ENCODE results near the gene RBBP5.

Gene RBBP5

DNA sequence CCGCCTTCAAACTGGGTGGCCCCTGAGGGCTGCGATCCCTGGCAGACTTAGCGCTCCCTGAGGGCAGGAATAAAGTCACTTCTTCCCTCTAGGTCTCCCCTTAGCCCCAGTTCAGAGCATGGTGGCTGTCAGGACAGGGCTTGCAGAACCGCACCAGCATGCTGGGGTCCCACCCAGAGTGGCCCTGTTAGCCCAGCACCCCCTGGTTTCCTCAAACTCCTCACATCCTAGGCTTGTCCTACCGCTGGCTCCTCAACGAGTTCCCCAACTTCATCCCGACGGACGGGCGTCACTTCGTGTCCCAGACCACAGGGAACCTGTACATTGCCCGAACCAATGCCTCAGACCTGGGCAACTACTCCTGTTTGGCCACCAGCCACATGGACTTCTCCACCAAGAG is 62.9 kb downstream of the RBBP5 start:
- in situ Hi-C loops (cut with MboI; ENCODE audit: low sequenced_read_pairs), result no loop called here

DNA sequence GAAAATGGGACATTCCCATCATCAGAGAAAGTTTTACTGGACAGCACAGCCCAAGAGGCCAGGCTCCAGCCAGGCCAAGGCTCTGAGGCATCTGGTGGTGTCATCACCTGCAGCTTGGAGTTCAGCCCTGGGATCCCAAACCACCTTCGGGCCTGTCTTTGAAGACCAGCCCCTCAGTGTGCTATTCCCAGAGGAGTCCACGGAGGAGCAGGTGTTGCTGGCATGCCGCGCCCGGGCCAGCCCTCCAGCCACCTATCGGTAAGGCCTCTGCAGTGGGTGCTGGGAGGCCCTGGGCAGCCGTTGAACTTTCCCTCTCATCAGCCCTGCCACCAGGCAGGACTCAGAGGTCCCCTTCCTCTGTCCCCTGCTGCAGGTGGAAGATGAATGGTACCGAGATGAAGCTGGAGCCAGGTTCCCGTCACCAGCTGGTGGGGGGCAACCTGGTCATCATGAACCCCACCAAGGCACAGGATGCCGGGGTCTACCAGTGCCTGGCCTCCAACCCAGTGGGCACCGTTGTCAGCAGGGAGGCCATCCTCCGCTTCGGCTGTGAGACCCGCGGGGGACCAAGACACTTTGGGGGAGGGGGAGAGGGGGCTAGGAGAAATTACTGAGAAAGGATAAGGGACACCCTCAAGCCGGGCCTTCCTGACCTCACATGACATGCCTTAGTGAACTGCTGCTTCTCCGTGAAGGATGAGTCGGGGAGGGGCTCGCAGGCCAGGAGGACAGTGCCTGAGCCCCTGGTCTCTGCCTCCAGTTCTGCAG is 63.8 kb downstream of the RBBP5 start:
- in situ Hi-C loops (cut with MboI; ENCODE audit: low sequenced_read_pairs), result no loop called here

DNA sequence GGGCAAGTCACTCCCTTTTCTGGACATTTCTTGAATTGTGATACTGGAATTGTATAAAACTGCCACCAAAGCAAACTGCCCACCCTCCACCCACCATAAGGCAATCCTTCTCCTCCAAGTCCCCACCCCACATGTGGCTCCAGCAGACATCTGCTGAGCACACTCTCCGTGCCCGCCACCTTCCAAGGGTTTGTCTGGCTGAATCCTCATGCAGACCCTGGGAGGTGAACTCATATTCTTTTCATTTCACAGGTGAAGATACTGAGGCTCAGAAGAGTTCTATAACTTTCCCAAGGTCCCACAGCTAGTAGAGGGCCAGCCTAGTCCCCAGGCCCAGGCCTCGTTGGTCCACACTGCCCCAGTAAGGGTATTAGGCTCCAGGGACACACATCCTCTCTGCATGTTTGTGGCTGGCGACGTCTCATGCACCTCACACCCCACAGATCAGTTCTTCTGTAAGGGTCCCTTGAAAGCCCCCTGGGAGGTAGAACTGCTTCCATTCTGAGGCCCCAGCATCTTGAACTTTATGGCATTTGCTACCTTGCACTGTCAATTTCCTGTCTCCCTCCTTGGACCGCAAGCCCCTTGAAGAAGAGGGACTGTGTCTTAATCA is 64.7 kb downstream of the RBBP5 start:
- in situ Hi-C loops (cut with MboI; ENCODE audit: low sequenced_read_pairs), result no loop called here

DNA sequence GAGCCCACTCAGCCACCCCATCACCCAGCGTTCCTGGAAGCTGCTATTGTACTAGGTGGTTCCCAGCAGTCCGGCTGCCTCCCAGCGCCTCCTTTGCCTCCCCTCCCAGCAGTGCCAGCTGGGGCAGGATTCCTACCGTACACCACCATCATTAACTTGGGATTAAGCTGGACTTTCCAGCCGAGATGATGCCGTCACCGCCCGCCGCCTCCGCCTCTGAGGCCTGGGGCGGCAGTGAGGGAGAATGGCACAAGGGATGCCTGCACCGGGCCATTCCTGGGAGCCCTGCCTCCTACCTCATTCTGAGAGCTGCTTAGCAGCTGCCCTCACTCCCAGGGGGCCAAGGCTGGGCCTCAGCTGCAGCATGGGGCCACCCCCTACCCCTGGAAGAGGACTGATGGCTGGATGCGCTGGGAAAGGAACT is 65.6 kb downstream of the RBBP5 start:
- in situ Hi-C loops (cut with MboI; ENCODE audit: low sequenced_read_pairs), result no loop called here

DNA sequence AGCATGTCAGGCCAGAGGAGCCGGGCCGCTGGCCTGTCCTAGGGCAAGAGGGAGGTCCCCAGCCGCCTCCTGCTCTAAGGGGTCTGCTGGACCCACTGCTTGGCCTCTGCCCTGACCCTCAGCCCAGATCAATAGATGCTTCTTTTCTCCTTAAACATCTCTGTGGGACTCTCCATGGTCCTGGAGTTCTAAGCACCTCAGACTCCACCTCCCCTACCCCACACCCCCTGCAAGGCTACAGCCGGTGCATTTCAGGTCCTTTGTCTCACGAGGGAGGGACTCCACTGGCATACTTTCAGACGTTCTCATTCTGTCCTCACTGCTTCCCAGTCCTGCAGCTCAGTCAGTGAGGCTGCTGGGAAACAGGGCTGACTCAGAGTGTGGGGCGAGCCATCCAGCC is 67.8 kb downstream of the RBBP5 start:
- in situ Hi-C loops (cut with MboI; ENCODE audit: low sequenced_read_pairs), result no loop called here

DNA sequence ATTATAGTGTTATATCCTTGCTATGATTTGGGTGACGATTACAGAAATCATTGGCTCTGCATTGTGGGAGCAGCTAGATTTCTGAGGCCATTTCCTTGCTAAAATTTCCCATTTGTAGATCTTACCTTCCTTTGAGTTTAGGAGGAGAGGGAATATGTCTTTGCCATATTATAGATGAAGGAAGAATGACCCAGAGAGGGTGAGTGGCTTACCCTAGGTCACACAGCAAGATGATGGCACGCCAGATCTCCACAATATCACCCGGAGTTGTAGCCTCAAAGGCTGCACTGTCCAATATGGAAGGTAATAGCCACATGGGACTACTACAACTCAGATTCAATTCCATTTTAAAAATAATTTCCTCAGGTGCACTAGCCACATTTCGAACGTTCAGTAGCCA is 68.5 kb downstream of the RBBP5 start:
- in situ Hi-C loops (cut with MboI; ENCODE audit: low sequenced_read_pairs), result no loop called here

DNA sequence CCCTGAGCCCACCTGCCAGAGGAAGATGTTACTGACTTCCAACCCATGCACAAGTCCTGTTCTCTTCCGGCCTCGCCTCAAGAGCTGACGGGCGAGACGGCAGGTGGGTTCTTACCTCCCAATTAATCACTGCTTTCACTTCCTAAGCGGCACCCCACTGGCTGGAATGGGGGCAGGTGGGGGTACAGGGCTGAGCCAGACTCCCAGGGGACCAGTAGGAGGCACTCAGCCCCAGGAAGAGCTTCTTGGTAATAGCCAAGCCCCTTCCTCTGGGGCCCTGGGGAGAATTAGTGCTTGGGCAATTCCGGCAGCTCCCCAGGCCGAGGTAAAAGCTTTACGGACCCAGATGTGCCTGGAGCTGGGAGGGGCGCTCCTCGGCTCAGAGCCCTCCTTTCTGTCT is 69.1 kb downstream of the RBBP5 start:
- in situ Hi-C loops (cut with MboI; ENCODE audit: low sequenced_read_pairs), result no loop called here

DNA sequence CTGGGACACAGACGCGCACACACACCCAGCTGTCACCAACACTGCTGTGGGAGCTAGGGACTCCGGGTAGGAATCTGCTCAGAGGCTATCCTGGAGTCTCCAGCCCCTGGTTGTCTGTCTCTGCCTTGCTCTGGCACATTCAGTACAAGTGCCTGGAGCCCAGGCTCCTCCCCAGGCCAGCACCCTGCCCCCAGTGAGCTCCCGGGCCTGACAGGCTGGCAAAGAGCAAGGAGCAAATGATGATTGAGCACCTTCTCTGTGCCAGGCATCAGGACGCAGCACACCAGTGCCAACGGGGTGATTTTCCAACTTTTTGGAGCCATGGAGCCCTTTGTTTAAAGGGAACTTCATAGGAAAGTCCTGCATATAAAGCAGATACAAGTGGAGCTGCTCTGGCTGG is 72.3 kb downstream of the RBBP5 start:
- in situ Hi-C loops (cut with MboI; ENCODE audit: low sequenced_read_pairs), result no loop called here

DNA sequence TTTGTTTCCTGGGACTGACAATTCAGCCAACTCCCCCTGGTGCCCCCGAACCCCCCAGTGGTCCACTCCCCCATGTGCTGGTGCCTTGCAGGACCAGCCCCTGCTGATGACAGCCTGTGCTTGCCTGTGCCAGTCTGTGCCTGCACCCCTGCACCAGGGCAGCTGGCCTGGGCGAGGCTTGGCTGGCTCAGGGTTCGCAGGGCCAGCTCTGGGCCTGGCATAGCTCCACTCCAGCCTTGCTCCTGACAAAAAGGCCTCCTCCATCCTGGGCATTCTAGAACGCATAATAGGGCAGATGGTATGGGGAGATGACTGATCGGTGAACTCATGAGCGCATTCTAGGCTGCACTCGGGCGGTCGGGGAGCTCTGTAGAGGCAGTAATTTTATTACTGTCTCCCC is 73.4 kb downstream of the RBBP5 start:
- in situ Hi-C loops (cut with MboI; ENCODE audit: low sequenced_read_pairs), result no loop called here

DNA sequence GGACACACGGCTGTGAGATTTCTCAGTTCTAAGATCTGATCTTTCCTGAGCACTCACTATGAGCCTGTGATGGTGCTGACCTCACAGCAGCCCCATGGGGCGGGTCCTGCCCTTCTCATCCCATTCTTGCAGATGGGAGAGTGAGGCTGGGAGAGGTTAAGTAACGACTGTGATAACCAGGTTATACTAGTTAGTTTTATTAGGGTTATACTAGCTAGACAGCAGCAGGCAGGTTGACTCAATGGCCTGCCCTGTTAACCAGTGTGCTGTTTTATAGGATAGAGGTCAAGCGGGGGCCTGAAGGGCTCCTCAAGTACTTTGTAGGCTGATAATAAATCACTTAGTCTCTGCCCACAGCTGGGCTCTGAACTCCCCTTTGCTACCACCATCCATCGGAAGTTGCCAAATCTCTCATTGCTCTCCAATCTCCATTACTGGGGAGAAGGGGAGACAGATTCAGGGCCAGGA is 74.0 kb downstream of the RBBP5 start:
- in situ Hi-C loops (cut with MboI; ENCODE audit: low sequenced_read_pairs), result no loop called here

DNA sequence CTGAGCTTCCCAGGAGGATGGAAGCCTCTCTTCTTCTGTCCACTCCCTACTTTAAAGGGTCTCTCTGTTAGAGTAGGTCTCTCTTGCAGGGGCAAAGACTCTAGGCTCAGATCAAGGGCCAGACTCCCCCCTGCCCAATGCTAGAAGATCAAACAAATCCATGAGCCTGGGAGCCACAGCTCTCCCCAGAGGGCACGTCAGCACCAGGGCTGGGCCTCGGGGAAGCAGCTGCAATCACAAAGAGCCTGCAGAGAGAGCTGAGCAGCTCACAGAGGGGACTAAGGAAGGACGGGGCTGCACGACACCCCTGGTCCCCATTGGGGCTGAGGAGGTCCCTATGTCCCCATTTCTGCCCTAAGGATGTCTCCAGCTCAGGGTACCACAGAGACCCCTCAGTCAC is 74.9 kb downstream of the RBBP5 start:
- in situ Hi-C loops (cut with MboI; ENCODE audit: low sequenced_read_pairs), result no loop called here

DNA sequence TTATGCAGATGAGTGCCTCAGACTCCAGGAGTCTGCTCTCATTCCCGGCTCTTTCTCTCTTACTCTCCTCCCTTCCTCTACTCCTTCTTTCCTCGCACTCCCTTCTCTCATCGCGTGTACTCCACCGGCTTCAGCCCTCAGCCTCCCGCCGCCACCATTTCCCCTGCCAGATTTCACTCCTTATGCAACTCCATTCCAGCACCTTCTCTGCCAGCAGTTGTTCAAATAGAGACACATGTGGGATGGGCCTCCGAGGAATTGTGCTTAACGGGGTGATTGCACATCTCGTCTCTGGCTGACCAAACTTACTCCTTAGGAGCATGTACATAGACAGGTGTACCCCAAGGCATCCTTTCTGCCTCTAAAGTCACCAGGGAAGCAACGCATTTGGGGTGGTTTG is 76.6 kb downstream of the RBBP5 start:
- in situ Hi-C loops (cut with MboI; ENCODE audit: low sequenced_read_pairs), result no loop called here

DNA sequence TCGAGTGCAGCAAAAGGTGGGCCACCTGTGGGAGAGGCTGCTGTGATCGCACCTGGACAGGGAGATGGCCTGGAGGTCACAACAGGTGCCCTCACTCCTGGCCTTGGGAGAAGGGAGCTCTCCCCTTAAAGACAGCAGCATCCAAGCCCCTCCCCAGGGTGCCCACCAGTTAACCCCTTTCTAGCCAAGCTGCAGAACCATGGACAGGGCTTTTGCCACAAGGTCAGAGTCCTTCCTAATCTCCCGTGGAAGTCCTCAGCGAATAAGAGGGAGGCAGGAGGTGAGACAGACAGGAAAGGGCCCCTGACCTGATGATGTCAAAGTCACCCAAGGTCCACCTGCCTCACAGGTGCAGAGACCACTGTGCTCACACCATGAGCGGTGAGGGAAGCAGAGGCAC is 77.0 kb downstream of the RBBP5 start:
- in situ Hi-C loops (cut with MboI; ENCODE audit: low sequenced_read_pairs), result no loop called here

DNA sequence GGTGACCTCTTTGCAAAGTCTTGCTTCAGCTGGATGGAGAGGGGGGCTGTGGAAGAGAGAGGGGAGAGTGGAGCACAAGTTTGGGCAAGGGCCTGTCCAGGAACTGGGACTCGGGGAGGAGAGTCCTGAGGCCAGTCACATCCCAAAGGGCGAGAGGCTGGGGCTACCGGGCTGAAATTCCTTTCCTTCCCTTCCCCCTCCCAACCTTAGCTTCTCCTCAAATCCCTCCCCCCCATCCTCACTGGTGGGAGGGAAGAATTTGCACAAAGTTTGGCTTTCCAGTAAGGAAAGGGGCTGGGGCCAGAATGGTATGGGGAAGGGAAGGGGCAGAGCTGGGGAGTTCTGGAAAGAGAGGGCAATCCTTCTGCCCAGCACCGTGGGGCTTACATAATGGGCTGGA is 77.9 kb downstream of the RBBP5 start:
- in situ Hi-C loops (cut with MboI; ENCODE audit: low sequenced_read_pairs), result no loop called here

DNA sequence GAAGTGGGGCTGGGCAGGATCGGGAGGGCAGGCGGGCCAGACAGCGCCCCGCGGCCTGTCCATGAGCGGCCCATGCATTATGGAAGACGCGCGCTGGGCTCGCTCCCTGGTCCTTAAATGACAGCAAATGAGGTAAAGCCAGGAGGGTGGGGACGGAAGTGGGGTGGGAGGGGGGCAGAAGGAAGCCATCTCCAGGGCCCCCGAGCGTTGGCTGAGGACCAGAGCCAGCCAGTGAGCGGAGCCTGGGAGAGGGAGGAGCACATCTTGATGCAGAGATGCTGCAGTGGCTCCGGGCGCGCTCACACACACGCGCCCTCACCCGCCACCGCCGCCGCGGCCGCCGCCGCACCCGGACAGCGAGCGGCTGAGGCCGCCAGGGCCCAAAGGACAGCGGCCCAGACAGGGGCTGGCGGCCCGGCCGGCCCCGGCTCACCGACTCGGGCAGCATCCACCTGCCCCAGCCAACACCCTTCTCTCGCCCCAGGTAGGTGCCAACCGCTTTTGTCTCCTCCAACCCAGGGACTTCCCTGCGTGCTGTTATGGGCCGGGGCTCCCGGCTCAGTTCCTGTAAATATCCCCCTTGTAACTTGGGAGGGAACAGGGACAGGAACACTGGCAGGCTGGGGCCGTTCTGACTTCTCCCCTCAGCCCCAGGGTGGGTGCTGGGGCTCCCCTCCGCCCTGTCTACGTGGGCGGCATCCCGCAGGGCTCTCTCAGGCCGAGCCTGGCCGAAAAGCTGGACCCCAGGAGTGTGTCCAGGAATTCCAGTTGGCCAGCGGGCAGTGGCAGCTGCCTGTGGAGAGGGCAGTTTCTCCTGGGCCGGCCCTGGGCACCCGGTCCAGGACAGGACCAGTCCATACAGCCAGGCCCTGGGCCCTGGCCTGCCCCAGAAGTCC is 78.6 kb downstream of the RBBP5 start, which contains the start of gene CNTN2:
Gene CNTN2, plus strand, starts transcription at position 302 of the 896 bp plus-strand sequence. CDS start 9,974 bp downstream, outside the sequence.
- in situ Hi-C loops (cut with MboI; ENCODE audit: low sequenced_read_pairs), result no loop called here

DNA sequence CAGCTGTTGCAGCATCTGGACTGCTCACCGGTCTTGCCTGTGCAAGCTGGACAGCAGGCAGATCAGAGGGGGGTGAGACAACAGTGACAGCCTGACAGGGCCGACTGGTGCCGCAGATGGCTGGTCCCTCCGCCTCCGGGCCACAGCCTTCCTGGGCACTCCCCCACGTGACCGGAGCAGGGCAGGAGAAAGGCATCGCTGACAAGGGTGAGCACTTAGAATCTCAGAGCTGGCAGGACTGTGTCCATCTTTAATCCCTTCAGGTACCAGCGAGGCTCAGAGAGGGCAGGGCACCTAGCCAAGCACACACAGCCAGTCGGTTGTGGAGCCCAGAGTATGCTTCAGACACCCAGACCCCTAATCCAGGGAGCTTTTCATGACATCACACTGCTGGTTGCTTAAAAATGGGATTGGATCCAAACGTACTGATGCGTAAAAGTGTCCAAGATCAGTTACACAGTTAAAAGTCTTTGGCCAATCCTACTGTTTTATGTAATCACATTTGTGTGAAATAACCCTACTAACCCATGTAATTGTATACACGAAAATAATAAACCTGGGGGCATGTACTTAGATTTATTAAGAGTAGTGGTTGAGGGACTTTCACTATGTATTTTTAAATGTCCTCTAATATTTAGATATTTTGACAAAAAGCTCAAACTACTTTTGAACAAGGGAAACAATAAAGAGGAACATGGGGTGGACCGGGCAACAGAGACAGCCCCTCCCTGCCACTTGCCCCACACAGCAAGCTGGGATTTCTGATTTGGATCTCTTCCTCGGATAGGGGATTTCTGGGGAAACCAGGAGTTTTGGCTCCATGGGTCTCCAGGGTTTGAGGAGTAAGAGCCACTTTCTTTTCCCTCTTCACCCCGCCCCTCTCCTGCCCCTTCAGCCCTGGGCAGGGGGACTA is 79.5 kb downstream of the RBBP5 start:
- in situ Hi-C loops (cut with MboI; ENCODE audit: low sequenced_read_pairs), result no loop called here

DNA sequence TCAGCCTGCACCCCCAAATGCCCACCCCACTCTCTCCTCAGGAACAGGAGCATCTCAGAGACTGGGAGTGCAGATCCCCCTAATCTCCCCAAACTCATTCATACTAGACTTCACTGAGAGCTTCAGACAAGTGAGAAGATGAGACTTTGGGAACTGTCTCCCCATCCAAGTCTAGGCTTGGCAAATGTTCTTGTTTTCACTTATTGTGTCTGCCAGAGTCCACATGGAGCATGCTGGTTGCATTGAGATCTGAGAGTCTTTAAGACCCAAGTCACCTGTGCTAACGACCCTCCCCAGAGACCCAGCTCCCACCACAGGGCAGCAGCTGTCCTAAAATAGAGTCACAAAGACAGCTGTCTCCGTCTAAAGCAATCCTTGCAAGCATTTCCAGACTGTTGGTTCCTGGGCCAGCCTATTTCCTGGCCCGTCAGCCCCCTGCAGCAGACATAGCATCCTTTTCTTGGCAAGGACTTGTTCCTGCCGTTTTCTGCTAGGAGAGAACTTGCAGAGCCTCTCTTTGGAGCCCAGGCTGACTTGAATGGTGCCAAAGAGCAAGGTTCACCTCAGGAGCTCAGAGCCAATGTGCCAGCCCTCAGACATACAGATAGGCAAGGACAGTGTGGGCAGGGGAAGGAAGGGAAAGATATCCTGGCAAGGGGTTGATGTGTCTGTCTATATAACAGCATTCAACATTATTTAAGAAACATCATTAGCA is 80.6 kb downstream of the RBBP5 start:
- in situ Hi-C loops (cut with MboI; ENCODE audit: low sequenced_read_pairs), result no loop called here

DNA sequence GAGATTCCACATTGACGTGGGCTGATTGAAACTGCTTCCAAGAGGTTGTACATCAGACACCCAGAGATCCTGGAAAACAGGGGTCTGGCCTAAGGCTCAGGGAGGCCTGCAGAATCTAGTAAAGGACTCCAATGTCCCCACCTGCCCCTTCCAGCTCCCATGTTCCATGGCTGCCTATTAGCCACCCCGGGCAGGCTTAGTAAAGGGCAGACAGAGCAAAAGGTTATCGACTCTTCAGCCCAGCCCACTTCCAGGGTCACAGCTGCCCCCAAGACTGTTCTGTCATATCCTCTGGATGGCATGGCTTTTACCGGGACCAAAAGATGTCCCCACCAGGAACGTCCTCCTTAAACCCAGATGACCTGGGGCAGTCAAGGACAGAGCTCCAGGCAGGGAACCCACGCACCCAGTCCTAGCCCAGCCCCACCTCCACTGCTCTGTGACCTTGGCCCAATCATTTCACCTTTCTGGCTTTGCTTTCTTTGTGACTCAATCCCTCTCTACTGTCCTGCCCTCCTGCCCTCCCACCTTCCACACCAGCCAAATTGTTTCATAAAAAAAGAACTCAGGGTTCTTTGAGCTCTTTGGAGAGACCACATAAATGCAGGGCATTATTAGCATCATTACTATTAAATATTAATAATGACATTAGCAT is 83.5 kb downstream of the RBBP5 start:
- in situ Hi-C loops (cut with MboI; ENCODE audit: low sequenced_read_pairs), result no loop called here

DNA sequence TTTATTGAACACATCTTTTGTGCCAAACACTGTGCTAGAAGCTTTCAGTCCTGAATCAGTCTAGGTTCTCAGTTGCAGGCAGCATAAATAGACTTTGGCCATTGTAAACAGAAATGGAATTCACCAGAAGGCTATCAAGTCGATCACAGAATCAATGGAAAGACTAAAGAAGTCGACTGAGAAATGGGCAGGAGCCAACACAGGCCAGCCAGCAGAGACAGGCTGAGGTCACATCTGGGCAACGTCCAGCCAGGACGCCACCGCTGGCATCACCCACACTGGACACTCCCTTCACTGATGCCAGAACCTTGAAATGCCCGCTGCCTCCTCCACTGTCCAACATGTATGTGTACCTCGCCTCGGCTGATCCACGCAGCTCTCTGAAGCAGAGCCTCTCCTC is 84.2 kb downstream of the RBBP5 start:
- in situ Hi-C loops (cut with MboI; ENCODE audit: low sequenced_read_pairs), result no loop called here
